T-helper 17 cell (primary cell): ENCODE results near the gene PXN. TPM values are rescaled to one million over a fixed set of nuclear protein-coding genes. Genes with fewer than 3 reads are reported as not detected.
A peak's percentile ranks its signal among the peaks of the same experiment; 100 is the strongest.
"Not testable (repeated sequence)": the region's sequence is repeated elsewhere in the genome, so short reads cannot be mapped to it uniquely, and the experiment has no call there.

ENCODE experiments used
- ATAC-seq: fragments of 150-1000 bp; cut with Tn5 transposase; 2 replicates; pipeline ENCODE4 v1.10.0; 2021; ENCODE audit warnings: mild to moderate bottlenecking, moderate library complexity
- DNase-seq, 3 donors: peaks; one replicate each; pipeline versions ENCODE4 v3.0.0 to v3.0.0-alpha.2; 2020 to 2021
- H3K9me3 ChIP-seq: one replicate; pipeline ENCODE4 v1.7.0; 2013; ENCODE audit warnings: low read length, mild to moderate bottlenecking; ENCODE audit not compliant: control insufficient read depth, poor library complexity, severe bottlenecking
- H3K27ac Mint-ChIP-seq: one replicate; pipeline ENCODE4 v1.8.0; 2022; ENCODE audit warnings: mild to moderate bottlenecking, moderate library complexity, mixed read lengths
- H3K27me3 Mint-ChIP-seq: one replicate; pipeline ENCODE4 v1.8.0; 2022; ENCODE audit warnings: mixed read lengths
- H3K36me3 Mint-ChIP-seq: one replicate; pipeline ENCODE4 v1.8.0; 2022; ENCODE audit warnings: low read depth, mixed read lengths
- H3K4me1 Mint-ChIP-seq: one replicate; pipeline ENCODE4 v1.8.0; 2022; ENCODE audit warnings: mild to moderate bottlenecking, mixed read lengths
- H3K4me3 Mint-ChIP-seq: one replicate; pipeline ENCODE4 v1.8.0; 2022; ENCODE audit warnings: mild to moderate bottlenecking, moderate library complexity, mixed read lengths
- total RNA-seq, 4 donors: library from RNA in 2 of 4; stranded (reverse) in 2 of 4; gene quantifications; one replicate each; pipeline ENCODE4 v1.2.3 and lab custom pipeline; 2022 to 2026

PXN gene
- total RNA-seq, 2 donors from 2014 or later, result 155 to 190 TPM

- no peaks in the 10 kb centered on the region for H3K9me3 ChIP-seq
- H3K36me3 Mint-ChIP-seq, result no peaks in the 10 kb centered on the region
- ATAC-seq, result peak; percentile 88
- peak within 1 kb of the TSS; percentile 91 for H3K4me3 Mint-ChIP-seq
- no peaks in the 10 kb centered on the region for H3K27me3 Mint-ChIP-seq
- H3K4me1 Mint-ChIP-seq, result peaks cover 21% of the 10 kb centered on the region
- peak within 1 kb of the TSS; percentile 98 for H3K27ac Mint-ChIP-seq
- DNase-seq, result peak; percentile 80 to 87 (median 84)
These were observed 70.8 kb downstream of the PXN start, which contains the start of gene GCN1 for GRCh38 chr12:120194534-120195395. TSS of gene GCN1 (minus strand) at chr12:120194715. CDS start at chr12:120194697, 18 bp downstream.

GRCh38 chr12:120194226-120194533, 71.3 kb downstream of the PXN start:
- no peaks in the 10 kb centered on the region for H3K9me3 ChIP-seq
- Mint-ChIP-seq H3K4me1 (peaks cover 19% of the 10 kb centered on the region), H3K4me3 (peak overlapping the region; percentile 91), H3K27me3 (no peaks in the 10 kb centered on the region), H3K27ac (peak overlapping the region; percentile 98), H3K36me3 (no peaks in the 10 kb centered on the region)
- ATAC-seq, result peak; percentile 24
- no peak for DNase-seq

GRCh38 chr12:120193286-120193685, 72.2 kb downstream of the PXN start:
- H3K4me1 Mint-ChIP-seq, result peaks cover 15% of the 10 kb centered on the region
- H3K4me3 Mint-ChIP-seq, result peak overlapping the region; percentile 91
- not testable (repeated sequence) for H3K9me3 ChIP-seq, ATAC-seq, DNase-seq, H3K36me3 Mint-ChIP-seq, H3K27me3 Mint-ChIP-seq
- peak overlapping the region; percentile 98 for H3K27ac Mint-ChIP-seq

DNA sequence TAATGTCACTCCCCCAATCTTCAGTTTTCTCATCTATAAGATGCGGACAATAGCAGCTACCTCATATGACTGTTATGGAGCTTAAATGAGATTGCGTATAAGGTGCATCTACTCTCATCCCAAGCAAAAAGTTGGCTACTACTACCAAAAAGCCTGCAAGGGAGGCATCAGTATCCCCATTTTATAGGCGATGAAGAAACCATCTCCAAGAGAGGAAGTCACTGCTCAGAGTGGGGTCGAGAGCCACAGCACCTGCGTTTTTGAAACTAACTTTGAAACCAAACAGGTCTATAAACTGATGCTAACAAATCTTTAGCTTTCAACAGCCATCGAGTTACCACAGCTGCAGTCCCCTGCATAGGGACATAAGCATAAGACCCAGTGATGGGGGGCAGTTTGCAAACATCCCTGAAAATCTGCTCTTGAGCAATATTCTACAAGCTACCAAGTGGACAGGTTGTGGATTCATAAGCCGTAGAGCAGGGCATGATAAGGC, 74.5 kb downstream of the PXN start:
- Mint-ChIP-seq H3K27ac (no peak overlapping the region), H3K36me3 (no peaks in the 10 kb centered on the region), H3K27me3 (no peaks in the 10 kb centered on the region), H3K4me1 (peaks cover 22% of the 10 kb centered on the region), H3K4me3 (no peak overlapping the region)
- DNase-seq (no peak), ATAC-seq (no peak)
- H3K9me3 ChIP-seq, result no peaks in the 10 kb centered on the region

DNA sequence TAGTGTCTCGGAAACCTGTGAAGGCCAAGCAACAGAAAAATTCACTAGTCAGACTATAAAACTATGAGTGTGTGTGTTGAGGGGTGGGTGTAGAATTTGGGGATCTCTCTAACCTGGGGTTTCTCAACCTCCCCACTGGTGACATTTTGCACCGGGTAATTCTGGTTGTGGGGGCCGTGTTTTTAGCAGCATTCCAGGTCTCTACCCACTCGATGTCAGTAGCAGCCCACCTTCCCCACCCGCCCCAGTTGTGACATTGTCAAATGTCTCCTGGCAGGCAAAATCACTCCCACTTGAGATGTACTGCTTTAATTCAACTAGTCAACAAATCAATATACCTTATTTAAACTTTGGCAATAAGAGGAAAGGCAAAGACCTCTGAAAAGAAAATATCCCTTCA, 75.1 kb downstream of the PXN start:
- Mint-ChIP-seq H3K4me3 (no peak overlapping the region), H3K36me3 (no peaks in the 10 kb centered on the region), H3K4me1 (peaks cover 22% of the 10 kb centered on the region), H3K27ac (no peak overlapping the region), H3K27me3 (no peaks in the 10 kb centered on the region)
- no peaks in the 10 kb centered on the region for H3K9me3 ChIP-seq
- ATAC-seq (no peak), DNase-seq (no peak)

DNA sequence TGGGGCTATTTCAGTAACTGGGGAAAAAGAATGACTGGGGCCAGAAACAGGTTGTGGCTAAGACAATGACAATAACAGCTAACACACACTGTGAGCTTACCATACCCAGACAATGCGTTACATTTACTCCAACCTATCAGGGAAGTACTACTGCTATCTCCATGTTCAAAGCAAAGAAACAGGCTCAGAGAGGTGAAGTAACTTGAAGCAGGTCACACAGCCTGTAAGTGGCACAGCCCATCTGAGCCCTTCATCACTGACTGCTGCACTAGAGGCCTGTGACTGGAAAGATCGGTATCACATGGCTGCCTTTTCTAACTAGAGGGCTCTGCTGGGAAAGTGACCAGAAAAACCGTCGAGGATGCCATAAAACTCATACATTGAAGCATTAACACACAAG, 78.9 kb downstream of the PXN start:
- no peak overlapping the region for H3K27ac Mint-ChIP-seq
- H3K4me3 Mint-ChIP-seq, result peak overlapping the region; percentile 55

GRCh38 chr12:120183211-120183631, 82.3 kb downstream of the PXN start:
- Mint-ChIP-seq H3K4me1 (peaks cover 16% of the 10 kb centered on the region), H3K27ac (no peak overlapping the region)
- no peaks in the 10 kb centered on the region for H3K9me3 ChIP-seq

More for the DNA sequence above, 78.9 kb downstream of the PXN start:
- Mint-ChIP-seq H3K36me3 (peaks cover 8% of the 10 kb centered on the region), H3K27me3 (no peaks in the 10 kb centered on the region), H3K4me1 (peaks cover 16% of the 10 kb centered on the region)
- ATAC-seq, result no peak
- no peak for DNase-seq
- no peaks in the 10 kb centered on the region for H3K9me3 ChIP-seq

GRCh38 chr12:120181991-120182631, 83.4 kb downstream of the PXN start:
- H3K36me3 Mint-ChIP-seq, result peaks cover 15% of the 10 kb centered on the region

More at GRCh38 chr12:120183211-120183631, 82.3 kb downstream of the PXN start:
- H3K36me3 Mint-ChIP-seq, result peaks cover 8% of the 10 kb centered on the region
- H3K4me3 Mint-ChIP-seq, result no peak overlapping the region
- no peak for DNase-seq
- ATAC-seq, result no peak
- no peaks in the 10 kb centered on the region for H3K27me3 Mint-ChIP-seq

GRCh38 chr12:120180975-120181374, 84.6 kb downstream of the PXN start:
- no peaks in the 10 kb centered on the region for H3K9me3 ChIP-seq
- Mint-ChIP-seq H3K4me3 (no peak overlapping the region), H3K27ac (no peak overlapping the region), H3K4me1 (peaks cover 13% of the 10 kb centered on the region), H3K36me3 (peaks cover 18% of the 10 kb centered on the region), H3K27me3 (no peaks in the 10 kb centered on the region)
- DNase-seq (no peak), ATAC-seq (no peak)

More at GRCh38 chr12:120181991-120182631, 83.4 kb downstream of the PXN start:
- Mint-ChIP-seq H3K27me3 (no peaks in the 10 kb centered on the region), H3K4me1 (peaks cover 19% of the 10 kb centered on the region), H3K4me3 (no peak overlapping the region), H3K27ac (no peak overlapping the region)
- DNase-seq (no peak), ATAC-seq (no peak)
- no peaks in the 10 kb centered on the region for H3K9me3 ChIP-seq

GRCh38 chr12:120175537-120175936, 90.0 kb downstream of the PXN start:
- no peak for ATAC-seq
- H3K36me3 Mint-ChIP-seq, result peaks cover 12% of the 10 kb centered on the region
- no peaks in the 10 kb centered on the region for H3K9me3 ChIP-seq

DNA sequence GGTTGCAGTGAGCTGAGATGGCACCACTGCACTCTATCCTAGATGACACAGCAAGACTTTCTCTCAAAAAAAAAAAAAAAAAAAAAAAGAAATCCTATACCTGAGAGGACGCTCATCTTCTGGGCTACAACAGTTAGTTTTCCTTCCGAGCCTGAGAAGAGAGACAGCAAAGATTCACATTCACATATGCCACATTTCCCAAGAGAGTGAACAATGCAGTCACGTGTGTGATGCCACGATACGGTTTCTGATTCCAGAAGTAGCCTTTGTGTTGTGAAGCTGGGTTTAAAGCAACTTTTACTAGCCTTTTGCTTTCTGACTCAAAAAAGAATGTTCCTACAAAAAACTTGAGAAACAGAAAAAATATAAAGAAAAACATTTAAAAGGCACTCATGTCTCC, 90.5 kb downstream of the PXN start:
- H3K36me3 Mint-ChIP-seq, result peaks cover 12% of the 10 kb centered on the region

More at GRCh38 chr12:120175537-120175936, 90.0 kb downstream of the PXN start:
- Mint-ChIP-seq H3K4me3 (no peak overlapping the region), H3K4me1 (peaks cover 3% of the 10 kb centered on the region), H3K27me3 (no peaks in the 10 kb centered on the region), H3K27ac (no peak overlapping the region)
- DNase-seq, result no peak

GRCh38 chr12:120172053-120172452, 93.5 kb downstream of the PXN start:
- ATAC-seq (no peak), DNase-seq (no peak)
- no peaks in the 10 kb centered on the region for H3K9me3 ChIP-seq
- H3K36me3 Mint-ChIP-seq, result peaks cover 9% of the 10 kb centered on the region
- no peaks in the 10 kb centered on the region for H3K4me1 Mint-ChIP-seq
- H3K27ac Mint-ChIP-seq, result no peak overlapping the region
- no peak overlapping the region for H3K4me3 Mint-ChIP-seq
- no peaks in the 10 kb centered on the region for H3K27me3 Mint-ChIP-seq

More for the DNA sequence above, 90.5 kb downstream of the PXN start:
- no peak for DNase-seq
- H3K4me1 Mint-ChIP-seq, result peaks cover 3% of the 10 kb centered on the region
- no peaks in the 10 kb centered on the region for H3K27me3 Mint-ChIP-seq
- ATAC-seq, result no peak
- H3K9me3 ChIP-seq, result no peaks in the 10 kb centered on the region
- no peak overlapping the region for H3K27ac Mint-ChIP-seq
- H3K4me3 Mint-ChIP-seq, result no peak overlapping the region

DNA sequence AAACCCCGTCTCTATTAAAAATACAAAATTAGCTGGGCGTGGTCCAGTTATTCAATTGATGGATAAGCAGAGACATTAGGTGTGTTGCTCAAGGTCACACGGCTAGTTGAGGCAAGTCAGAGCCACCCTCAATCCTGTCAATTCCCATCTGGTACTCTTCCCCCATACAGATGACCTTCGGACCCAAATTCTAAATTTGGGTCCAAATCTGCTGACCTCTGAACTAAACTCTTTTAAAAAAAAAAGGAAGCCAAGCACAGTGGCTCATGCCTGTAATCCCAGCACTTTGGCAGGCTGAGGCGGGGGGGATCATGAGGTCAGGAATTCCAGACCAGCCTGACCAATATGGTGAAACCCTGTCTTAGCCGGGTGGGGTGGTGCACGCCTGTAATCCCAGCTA, 94.9 kb downstream of the PXN start:
- no peak for ATAC-seq
- no peaks in the 10 kb centered on the region for H3K9me3 ChIP-seq
- Mint-ChIP-seq H3K27me3 (no peaks in the 10 kb centered on the region), H3K27ac (no peak overlapping the region), H3K4me3 (no peak overlapping the region), H3K36me3 (peaks cover 6% of the 10 kb centered on the region), H3K4me1 (no peaks in the 10 kb centered on the region)
- no peak for DNase-seq
